Uterus (tissue), 4 donors: ENCODE data around the gene HINT2. TPM values are rescaled to one million over a fixed set of nuclear protein-coding genes. Genes with fewer than 3 reads are reported as not detected.

Experiments
- DNase-seq, 2 donors: peaks; one replicate each; pipeline ENCODE4 v3.0.0-alpha.2; 2019 to 2020
- H3K27ac ChIP-seq, 2 donors: fragments of 200-600 bp; sonication (generic); 1 replicate in 1 of 2; 2 replicates in 1 of 2; pipeline ENCODE4 v1.5.1; 2016 to 2018
- H3K27me3 ChIP-seq, 2 donors: fragments of 200-600 bp; sonication (generic); one replicate each; pipeline ENCODE4 v1.5.1; 2018 to 2019; ENCODE audit warnings: control low read depth in 1 of 2
- H3K36me3 ChIP-seq, 2 donors: fragments of 200-600 bp; sonication (generic); one replicate each; pipeline ENCODE4 v1.5.1; 2019; ENCODE audit warnings: control low read depth in 1 of 2
- H3K4me1 ChIP-seq, 2 donors: fragments of 200-600 bp; sonication (generic); one replicate each; pipeline ENCODE4 v1.5.1; 2018 to 2019; ENCODE audit warnings: control low read depth in 1 of 2
- H3K4me3 ChIP-seq, 2 donors: fragments of 200-600 bp; sonication (generic); 1 replicate in 1 of 2; 2 replicates in 1 of 2; pipeline ENCODE4 v1.5.1; 2018 to 2019; ENCODE audit warnings: mild to moderate bottlenecking in 1 of 2
- H3K9me3 ChIP-seq, 2 donors: fragments of 200-600 bp; sonication (generic); one replicate each; pipeline ENCODE4 v1.5.1; 2019; ENCODE audit warnings: control low read depth in 1 of 2
- POLR2A ChIP-seq, 2 donors: fragments of 450-650 bp; IDR thresholded peaks; one replicate each; pipeline ENCODE4 v1.6.1; 2016; ENCODE audit warnings: antibody characterized with exemption in 2 of 2, mild to moderate bottlenecking in 1 of 2, moderate library complexity in 1 of 2
- intact Hi-C: fragments of 100-400 bp; cut with DNase I; formaldehyde crosslinking; loops from one replicate; pipeline ENCODE4 v1.15.1; 2023; ENCODE audit warnings: low total_unique reads
- total RNA-seq, 4 donors: library from RNA; depleted of rRNA in 3 of 4; stranded (reverse); fragments of >200 nt in 3 of 4; gene quantifications; one replicate each; pipeline versions ENCODE4 v1.1.0 to v1.2.4, GENCODE V29; 2014 to 2023
- TF ChIP-seq, protein P1 (sequence below), 4 experiments: fragments of 200-600 bp in 2 of 4; fragments of 450-650 bp in 2 of 4; sonication (generic) in 2 of 4; IDR thresholded peaks; one replicate each; pipeline ENCODE4 v1.5.1; 2016 to 2019; ENCODE audit warnings: antibody characterized with exemption in 4 of 4, mild to moderate bottlenecking in 2 of 4, moderate library complexity in 1 of 4
- donor health status: DM: yes; HTN: yes; CAD: no.

The HINT2 gene
- total RNA-seq, 4 donors from 2014 or later: 11.3 to 38.2 (median 31.5) TPM; not detected in 1

DNA sequence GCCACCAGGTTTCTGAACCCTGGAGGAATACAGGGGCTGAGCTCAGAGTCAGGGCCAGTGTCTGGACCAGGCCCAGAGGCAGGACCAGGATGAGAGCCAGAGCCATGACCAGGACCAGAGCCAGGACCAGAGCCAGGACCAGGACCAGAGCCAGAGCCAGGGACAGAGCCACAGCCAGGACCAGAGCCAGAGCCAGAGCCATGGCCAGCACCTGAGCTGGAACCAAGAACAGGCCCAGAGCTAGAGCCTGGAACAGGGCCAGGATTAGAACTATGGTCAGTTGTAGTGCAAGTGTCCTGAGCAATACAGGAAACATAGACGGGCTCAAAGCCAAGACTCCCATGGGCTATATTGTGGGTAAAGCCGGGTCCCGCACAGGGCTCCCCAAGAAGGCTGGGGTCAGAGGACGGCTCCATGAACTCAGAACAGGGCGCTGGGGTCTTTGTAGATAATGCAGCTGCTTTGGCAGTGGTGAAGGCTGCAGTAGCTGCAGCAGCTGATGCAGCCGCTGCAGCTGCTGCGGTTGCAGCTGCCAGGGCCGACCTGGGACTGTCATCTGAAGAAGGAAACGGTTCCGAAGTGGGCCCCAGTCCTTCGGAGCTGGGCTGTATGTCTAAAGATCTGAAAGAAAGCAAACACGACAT, 3.3 kb downstream of the HINT2 start:
- Histone ChIP-seq H3K4me3 (peak overlapping the region; percentile 43 to 45), H3K27ac (peak overlapping the region; percentile 55 to 78), H3K4me1 (peaks cover 0 to 6% of the 10 kb centered on the region in 2 donors), H3K27me3 (no peaks in the 10 kb centered on the region), H3K9me3 (no peaks in the 10 kb centered on the region), H3K36me3 (no peaks in the 10 kb centered on the region)
- TF ChIP-seq, protein P1, sequence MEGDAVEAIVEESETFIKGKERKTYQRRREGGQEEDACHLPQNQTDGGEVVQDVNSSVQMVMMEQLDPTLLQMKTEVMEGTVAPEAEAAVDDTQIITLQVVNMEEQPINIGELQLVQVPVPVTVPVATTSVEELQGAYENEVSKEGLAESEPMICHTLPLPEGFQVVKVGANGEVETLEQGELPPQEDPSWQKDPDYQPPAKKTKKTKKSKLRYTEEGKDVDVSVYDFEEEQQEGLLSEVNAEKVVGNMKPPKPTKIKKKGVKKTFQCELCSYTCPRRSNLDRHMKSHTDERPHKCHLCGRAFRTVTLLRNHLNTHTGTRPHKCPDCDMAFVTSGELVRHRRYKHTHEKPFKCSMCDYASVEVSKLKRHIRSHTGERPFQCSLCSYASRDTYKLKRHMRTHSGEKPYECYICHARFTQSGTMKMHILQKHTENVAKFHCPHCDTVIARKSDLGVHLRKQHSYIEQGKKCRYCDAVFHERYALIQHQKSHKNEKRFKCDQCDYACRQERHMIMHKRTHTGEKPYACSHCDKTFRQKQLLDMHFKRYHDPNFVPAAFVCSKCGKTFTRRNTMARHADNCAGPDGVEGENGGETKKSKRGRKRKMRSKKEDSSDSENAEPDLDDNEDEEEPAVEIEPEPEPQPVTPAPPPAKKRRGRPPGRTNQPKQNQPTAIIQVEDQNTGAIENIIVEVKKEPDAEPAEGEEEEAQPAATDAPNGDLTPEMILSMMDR (IDR thresholded peaks at IDR 0.05): no peak
- no peak for TF ChIP-seq POLR2A (IDR thresholded peaks at IDR 0.05)
- DNase-seq: peak in 1 of 2 donors; percentile 56
- intact Hi-C loops: loop anchor here (10.0 kb wide), 1 partner anchor 697 kb away; the partner anchor contains the start of gene ATOSB

DNA sequence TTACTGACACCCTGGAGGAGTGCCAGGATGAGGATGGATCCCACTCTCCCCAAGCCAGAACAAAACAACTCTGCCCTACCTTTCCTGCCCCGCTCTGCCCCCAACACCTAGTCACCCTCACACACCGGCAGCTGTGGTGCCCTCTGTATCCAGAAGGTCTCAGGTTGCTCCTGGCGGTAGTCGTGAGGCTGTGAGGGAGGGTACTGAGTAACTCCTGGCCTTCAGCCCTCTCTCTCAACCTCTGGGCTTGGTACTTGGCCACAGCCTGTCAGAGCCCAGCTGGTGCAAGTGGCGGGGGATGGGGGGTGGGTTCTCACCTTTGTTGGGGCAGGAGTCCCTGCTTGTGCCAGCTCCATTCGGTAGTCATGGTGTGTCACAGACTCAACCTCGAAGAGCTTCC, 4.7 kb downstream of the HINT2 start:
- TF ChIP-seq, protein P1 (IDR thresholded peaks at IDR 0.05): no peak
- TF ChIP-seq POLR2A (IDR thresholded peaks at IDR 0.05): no peak
- Histone ChIP-seq H3K27me3 (no peaks in the 10 kb centered on the region), H3K4me1 (peaks cover 0 to 6% of the 10 kb centered on the region in 2 donors), H3K36me3 (no peaks in the 10 kb centered on the region), H3K9me3 (no peaks in the 10 kb centered on the region), H3K4me3 (no peak overlapping the region), H3K27ac (no peak overlapping the region)
- intact Hi-C loops: loop anchor here (10.0 kb wide), 1 partner anchor 695 kb away; the partner anchor contains the start of gene ATOSB
- no peak for DNase-seq

DNA sequence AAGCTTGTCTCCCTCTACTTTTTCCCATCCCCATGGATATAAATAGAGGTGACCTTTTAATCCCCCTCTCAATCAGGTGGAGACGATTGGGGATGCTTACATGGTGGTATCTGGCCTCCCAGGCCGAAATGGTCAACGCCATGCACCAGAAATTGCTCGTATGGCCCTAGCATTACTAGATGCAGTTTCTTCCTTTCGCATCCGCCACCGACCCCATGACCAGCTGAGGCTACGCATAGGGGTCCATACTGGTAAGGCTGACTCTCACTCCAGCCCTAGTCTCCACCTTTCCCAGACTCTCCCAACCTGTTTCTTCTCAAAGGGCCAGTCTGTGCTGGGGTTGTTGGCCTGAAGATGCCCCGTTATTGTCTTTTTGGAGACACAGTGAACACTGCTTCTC, 6.4 kb downstream of the HINT2 start:
- Histone ChIP-seq H3K27me3 (no peaks in the 10 kb centered on the region), H3K9me3 (no peaks in the 10 kb centered on the region), H3K4me1 (peaks cover 0 to 6% of the 10 kb centered on the region in 2 donors), H3K27ac (no peak overlapping the region), H3K36me3 (no peaks in the 10 kb centered on the region), H3K4me3 (no peak overlapping the region)
- TF ChIP-seq POLR2A (IDR thresholded peaks at IDR 0.05): no peak
- TF ChIP-seq, protein P1 (IDR thresholded peaks at IDR 0.05): no peak
- intact Hi-C loops: no loop called here
- DNase-seq: no peak

DNA sequence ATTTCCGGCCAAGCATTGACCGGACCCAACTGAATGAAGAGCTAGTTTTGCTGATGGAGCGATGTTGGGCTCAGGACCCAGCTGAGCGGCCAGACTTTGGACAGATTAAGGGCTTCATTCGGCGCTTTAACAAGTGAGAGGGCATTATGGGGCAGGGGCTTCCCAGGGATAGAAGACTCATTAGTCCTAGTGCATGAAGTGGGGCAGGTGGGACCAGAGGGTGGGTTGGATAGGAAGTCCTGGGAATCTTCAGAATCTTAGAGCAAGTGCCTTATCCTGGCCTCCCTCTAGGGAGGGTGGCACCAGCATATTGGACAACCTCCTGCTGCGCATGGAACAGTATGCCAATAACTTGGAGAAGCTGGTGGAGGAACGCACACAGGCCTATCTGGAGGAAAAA, 8.7 kb downstream of the HINT2 start:
- DNase-seq: no peak
- Histone ChIP-seq H3K4me3 (no peak overlapping the region), H3K27me3 (no peaks in the 10 kb centered on the region), H3K4me1 (no peaks in the 10 kb centered on the region), H3K9me3 (no peaks in the 10 kb centered on the region), H3K36me3 (no peaks in the 10 kb centered on the region), H3K27ac (no peak overlapping the region)
- TF ChIP-seq, protein P1 (IDR thresholded peaks at IDR 0.05): no peak
- intact Hi-C loops: no loop called here

DNA sequence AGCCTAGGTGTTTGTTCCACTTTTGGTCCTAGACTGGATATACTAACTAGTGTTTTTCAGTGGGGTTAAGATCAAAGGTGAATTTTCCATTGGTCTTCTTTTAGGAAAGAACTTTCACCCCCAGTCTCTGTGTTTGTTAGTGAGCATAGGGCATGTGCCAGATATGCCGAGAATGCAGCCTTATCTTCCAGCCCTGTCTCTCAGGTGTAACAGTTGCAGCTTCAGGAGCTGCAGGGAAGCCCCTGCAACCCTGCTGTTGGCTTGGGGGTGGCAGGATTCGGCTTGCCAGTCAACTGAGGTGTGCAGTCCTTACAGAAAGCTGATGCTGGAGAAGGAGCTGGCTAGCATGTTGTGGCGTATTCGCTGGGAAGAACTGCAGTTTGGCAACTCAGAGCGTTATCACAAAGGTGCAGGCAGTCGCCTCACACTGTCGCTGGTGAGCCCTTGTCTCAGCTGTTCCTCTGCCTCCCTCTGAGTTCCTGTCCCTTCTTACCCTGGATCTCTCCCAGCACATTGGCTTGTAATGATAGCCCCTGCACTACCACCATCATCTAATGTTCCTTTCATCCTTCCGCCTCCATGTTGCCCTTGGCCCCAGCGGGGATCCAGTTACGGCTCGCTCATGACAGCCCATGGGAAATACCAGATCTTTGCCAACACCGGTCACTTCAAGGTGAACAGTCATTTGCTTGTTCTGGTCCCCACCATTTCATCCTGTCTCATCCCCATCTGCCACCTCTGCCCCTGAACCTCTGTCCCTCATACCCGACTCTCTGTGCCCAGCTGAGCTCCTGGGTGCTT, 13.3 kb downstream of the HINT2 start:
- intact Hi-C loops: no loop called here
- no peaks in the 10 kb centered on the region for H3K4me1 ChIP-seq

More for the DNA sequence above, 13.3 kb downstream of the HINT2 start:
- H3K27ac ChIP-seq: no peak overlapping the region
- no peaks in the 10 kb centered on the region for H3K36me3 ChIP-seq
- H3K4me3 ChIP-seq: no peak overlapping the region
- H3K9me3 ChIP-seq: no peaks in the 10 kb centered on the region
- DNase-seq: no peak
- H3K27me3 ChIP-seq: no peaks in the 10 kb centered on the region
- no peak for TF ChIP-seq POLR2A (IDR thresholded peaks at IDR 0.05)
